Measurements from ENCODE around the gene ZBTB47.

DNA sequence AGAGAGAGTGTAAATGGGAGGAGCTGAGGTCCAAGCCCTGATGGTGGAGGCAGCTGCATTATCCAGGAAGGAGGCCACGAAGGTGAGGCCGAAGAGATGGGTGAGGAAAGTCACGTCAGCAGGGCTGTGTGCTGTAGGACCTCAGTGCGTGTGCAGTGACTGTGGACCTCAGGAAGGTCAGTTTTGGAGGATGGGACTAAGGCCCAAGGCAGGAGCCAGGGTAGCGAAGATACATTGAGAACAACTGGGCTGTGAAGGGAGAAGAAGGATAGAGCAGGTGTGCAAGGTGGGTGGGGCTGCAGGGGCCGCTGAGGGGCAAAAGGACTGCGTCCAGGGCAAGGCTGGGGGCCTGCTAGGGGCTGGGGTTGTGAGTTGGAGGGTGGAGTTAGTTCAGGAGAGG is 36.7 kb downstream of the ZBTB47 start:
- TF ChIP-seq, protein P1, sequence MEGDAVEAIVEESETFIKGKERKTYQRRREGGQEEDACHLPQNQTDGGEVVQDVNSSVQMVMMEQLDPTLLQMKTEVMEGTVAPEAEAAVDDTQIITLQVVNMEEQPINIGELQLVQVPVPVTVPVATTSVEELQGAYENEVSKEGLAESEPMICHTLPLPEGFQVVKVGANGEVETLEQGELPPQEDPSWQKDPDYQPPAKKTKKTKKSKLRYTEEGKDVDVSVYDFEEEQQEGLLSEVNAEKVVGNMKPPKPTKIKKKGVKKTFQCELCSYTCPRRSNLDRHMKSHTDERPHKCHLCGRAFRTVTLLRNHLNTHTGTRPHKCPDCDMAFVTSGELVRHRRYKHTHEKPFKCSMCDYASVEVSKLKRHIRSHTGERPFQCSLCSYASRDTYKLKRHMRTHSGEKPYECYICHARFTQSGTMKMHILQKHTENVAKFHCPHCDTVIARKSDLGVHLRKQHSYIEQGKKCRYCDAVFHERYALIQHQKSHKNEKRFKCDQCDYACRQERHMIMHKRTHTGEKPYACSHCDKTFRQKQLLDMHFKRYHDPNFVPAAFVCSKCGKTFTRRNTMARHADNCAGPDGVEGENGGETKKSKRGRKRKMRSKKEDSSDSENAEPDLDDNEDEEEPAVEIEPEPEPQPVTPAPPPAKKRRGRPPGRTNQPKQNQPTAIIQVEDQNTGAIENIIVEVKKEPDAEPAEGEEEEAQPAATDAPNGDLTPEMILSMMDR (IDR thresholded peaks at IDR 0.05; ENCODE audit: borderline replicate concordance, extremely low read depth, low read length, poor library complexity, severe bottlenecking) = no peak
- TF ChIP-seq EZH2 (IDR thresholded peaks at IDR 0.05; ENCODE audit: borderline replicate concordance, low read depth, low read length, severe bottlenecking) = no peak

Data from DND-41 (cell line).